Stimulated activated naive B cell treated with anti-CD40 and anti-IgM and Interleukin-4, amounts not matched to agents 10 μg/mL and 1 μg/mL and 100 μg/mL, for 72 hours (primary cell): ENCODE data around the gene TRPM6.
"Not testable (repeated sequence)": the region's sequence is repeated elsewhere in the genome, so short reads cannot be mapped to it uniquely, and the experiment has no call there.

Experiments
- ATAC-seq, 2 donors: fragments of 150-1000 bp; cut with Tn5 transposase; replicated peaks; 2 replicates each; pipeline ENCODE4 v1.10.0; 2021; ENCODE audit warnings: moderate library complexity in 1 of 2
- DNase-seq: peaks from one replicate; pipeline ENCODE4 v3.0.0; 2021
- H3K27ac Mint-ChIP-seq: one replicate; pipeline ENCODE4 v1.8.0; 2022; ENCODE audit warnings: mild to moderate bottlenecking, mixed read lengths
- H3K27me3 Mint-ChIP-seq, 2 donors: one replicate each; pipeline ENCODE4 v1.8.0; 2022; ENCODE audit warnings: mixed read lengths in 2 of 2
- H3K36me3 Mint-ChIP-seq, 2 donors: one replicate each; pipeline ENCODE4 v1.8.0; 2022; ENCODE audit warnings: mixed read lengths in 2 of 2, mild to moderate bottlenecking in 1 of 2
- H3K4me1 Mint-ChIP-seq, 2 donors: one replicate each; pipeline ENCODE4 v1.8.0; 2022; ENCODE audit warnings: mixed read lengths in 2 of 2, mild to moderate bottlenecking in 1 of 2
- H3K4me3 Mint-ChIP-seq, 2 donors: one replicate each; pipeline ENCODE4 v1.8.0; 2022; ENCODE audit warnings: mild to moderate bottlenecking in 2 of 2, mixed read lengths in 2 of 2, moderate library complexity in 1 of 2
- H3K9me3 Mint-ChIP-seq, 2 donors: one replicate each; pipeline ENCODE4 v1.8.0; 2022; ENCODE audit warnings: mixed read lengths in 2 of 2, mild to moderate bottlenecking in 1 of 2

The TRPM6 gene

GRCh38 chr9:74874220-74874619 lies 13.5 kb downstream of the TRPM6 start:
- H3K36me3 Mint-ChIP-seq = peaks cover 5 to 8% of the 10 kb centered on the region in 2 donors
- no peaks in the 10 kb centered on the region for H3K4me1 Mint-ChIP-seq
- peaks cover 20% of the 10 kb centered on the region in 2 donors for H3K27me3 Mint-ChIP-seq
- no peak overlapping the region for H3K27ac Mint-ChIP-seq
- H3K9me3 Mint-ChIP-seq = peaks cover 7 to 10% of the 10 kb centered on the region in 2 donors
- ATAC-seq = no peak
- H3K4me3 Mint-ChIP-seq = no peak overlapping the region
- no peak for DNase-seq

GRCh38 chr9:74872619-74873233 lies 15.0 kb downstream of the TRPM6 start:
- no peaks in the 10 kb centered on the region for H3K36me3 Mint-ChIP-seq
- no peak for ATAC-seq

GRCh38 chr9:74867483-74867882 lies 20.2 kb downstream of the TRPM6 start:
- ATAC-seq (no peak), DNase-seq (no peak)
- H3K4me3 Mint-ChIP-seq = no peak overlapping the region
- H3K27me3 Mint-ChIP-seq = peaks cover 7 to 10% of the 10 kb centered on the region in 2 donors
- H3K9me3 Mint-ChIP-seq = no peaks in the 10 kb centered on the region
- no peak overlapping the region for H3K27ac Mint-ChIP-seq
- H3K36me3 Mint-ChIP-seq = no peaks in the 10 kb centered on the region
- peaks cover 13 to 38% of the 10 kb centered on the region in 2 donors for H3K4me1 Mint-ChIP-seq

More at GRCh38 chr9:74872619-74873233, 15.0 kb downstream of the TRPM6 start:
- no peak overlapping the region for H3K4me3 Mint-ChIP-seq
- peaks cover 18% of the 10 kb centered on the region in 2 donors for H3K27me3 Mint-ChIP-seq
- DNase-seq = no peak
- H3K4me1 Mint-ChIP-seq = no peaks in the 10 kb centered on the region
- H3K27ac Mint-ChIP-seq = no peak overlapping the region
- H3K9me3 Mint-ChIP-seq = peaks cover 0 to under 1% of the 10 kb centered on the region in 2 donors

GRCh38 chr9:74865177-74865576 lies 22.5 kb downstream of the TRPM6 start:
- no peaks in the 10 kb centered on the region for H3K36me3 Mint-ChIP-seq
- H3K4me3 Mint-ChIP-seq = no peak overlapping the region
- no peak overlapping the region for H3K27ac Mint-ChIP-seq
- ATAC-seq = peak; percentile 93 to 97
- H3K27me3 Mint-ChIP-seq = peaks cover 5 to 6% of the 10 kb centered on the region in 2 donors
- no peaks in the 10 kb centered on the region for H3K9me3 Mint-ChIP-seq
- DNase-seq = peak; percentile 16
- peaks cover 15 to 38% of the 10 kb centered on the region in 2 donors for H3K4me1 Mint-ChIP-seq

GRCh38 chr9:74861773-74862474 lies 25.8 kb downstream of the TRPM6 start:
- H3K36me3 Mint-ChIP-seq = no peaks in the 10 kb centered on the region
- H3K4me1 Mint-ChIP-seq = peaks cover 17 to 31% of the 10 kb centered on the region in 2 donors

DNA sequence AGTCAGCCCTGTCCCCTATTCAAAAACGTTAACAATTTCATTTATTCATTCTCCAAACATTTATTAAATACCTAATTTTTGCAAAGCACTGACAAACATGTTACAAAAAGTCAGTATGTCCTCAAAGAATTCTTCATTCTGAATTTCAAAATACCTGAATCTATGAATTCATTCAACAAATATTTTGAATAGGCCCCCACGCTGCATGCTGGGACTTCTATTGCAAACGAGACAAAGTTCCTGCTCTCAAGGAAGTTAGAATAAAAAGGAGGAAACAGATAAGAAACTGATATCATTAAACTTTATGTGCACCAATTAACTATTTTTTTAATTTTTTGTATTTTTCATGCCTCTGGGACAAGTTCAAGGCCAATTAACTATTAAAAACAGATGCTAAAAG lies 26.6 kb downstream of the TRPM6 start:
- Mint-ChIP-seq H3K27ac (no peak overlapping the region), H3K9me3 (no peaks in the 10 kb centered on the region), H3K36me3 (no peaks in the 10 kb centered on the region), H3K4me1 (peaks cover 17 to 25% of the 10 kb centered on the region in 2 donors), H3K4me3 (no peak overlapping the region), H3K27me3 (peaks cover 5 to 7% of the 10 kb centered on the region in 2 donors)
- no peak for ATAC-seq
- no peak for DNase-seq

More at GRCh38 chr9:74861773-74862474, 25.8 kb downstream of the TRPM6 start:
- H3K9me3 Mint-ChIP-seq = no peaks in the 10 kb centered on the region
- no peak overlapping the region for H3K4me3 Mint-ChIP-seq
- H3K27ac Mint-ChIP-seq = no peak overlapping the region
- H3K27me3 Mint-ChIP-seq = peaks cover 5 to 6% of the 10 kb centered on the region in 2 donors
- ATAC-seq = no peak
- no peak for DNase-seq

DNA sequence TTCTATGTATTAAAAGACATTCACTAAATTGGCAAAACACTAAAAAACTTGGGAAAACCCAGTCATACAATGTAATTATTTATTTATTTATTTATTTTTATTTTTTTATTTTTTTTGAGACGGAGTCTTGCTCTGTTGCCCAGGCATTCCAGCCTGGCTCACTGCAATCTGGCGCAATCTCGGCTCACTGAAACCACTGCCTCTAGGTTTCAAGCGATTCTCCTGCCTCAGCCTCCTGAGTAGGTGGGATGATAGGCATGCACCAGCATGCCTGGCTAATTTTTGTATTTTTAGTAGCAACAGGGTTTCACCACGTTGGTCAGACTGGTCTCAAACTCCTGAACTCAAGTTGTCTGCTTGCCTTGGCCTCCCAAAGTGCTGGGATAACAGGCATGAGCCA lies 27.5 kb downstream of the TRPM6 start:
- H3K27ac Mint-ChIP-seq, H3K27me3 Mint-ChIP-seq, H3K36me3 Mint-ChIP-seq, DNase-seq, ATAC-seq, H3K9me3 Mint-ChIP-seq, H3K4me3 Mint-ChIP-seq: not testable (repeated sequence)
- peaks cover 15 to 17% of the 10 kb centered on the region in 2 donors for H3K4me1 Mint-ChIP-seq

- H3K4me1 Mint-ChIP-seq = peaks cover 12% of the 10 kb centered on the region in 2 donors
- H3K27ac Mint-ChIP-seq = no peak overlapping the region
- H3K4me3 Mint-ChIP-seq = no peak overlapping the region
- H3K27me3 Mint-ChIP-seq = peaks cover 5 to 7% of the 10 kb centered on the region in 2 donors
- DNase-seq = no peak
- no peak for ATAC-seq
- no peaks in the 10 kb centered on the region for H3K36me3 Mint-ChIP-seq
- no peaks in the 10 kb centered on the region for H3K9me3 Mint-ChIP-seq
Observed at GRCh38 chr9:74859786-74860185, 27.9 kb downstream of the TRPM6 start.

GRCh38 chr9:74858751-74859414 lies 28.8 kb downstream of the TRPM6 start:
- no peak overlapping the region for H3K27ac Mint-ChIP-seq
- no peaks in the 10 kb centered on the region for H3K9me3 Mint-ChIP-seq
- H3K36me3 Mint-ChIP-seq = no peaks in the 10 kb centered on the region
- DNase-seq (no peak), ATAC-seq (no peak)
- H3K4me1 Mint-ChIP-seq = peaks cover 3 to 8% of the 10 kb centered on the region in 2 donors
- peaks cover 5 to 7% of the 10 kb centered on the region in 2 donors for H3K27me3 Mint-ChIP-seq
- H3K4me3 Mint-ChIP-seq = no peak overlapping the region

DNA sequence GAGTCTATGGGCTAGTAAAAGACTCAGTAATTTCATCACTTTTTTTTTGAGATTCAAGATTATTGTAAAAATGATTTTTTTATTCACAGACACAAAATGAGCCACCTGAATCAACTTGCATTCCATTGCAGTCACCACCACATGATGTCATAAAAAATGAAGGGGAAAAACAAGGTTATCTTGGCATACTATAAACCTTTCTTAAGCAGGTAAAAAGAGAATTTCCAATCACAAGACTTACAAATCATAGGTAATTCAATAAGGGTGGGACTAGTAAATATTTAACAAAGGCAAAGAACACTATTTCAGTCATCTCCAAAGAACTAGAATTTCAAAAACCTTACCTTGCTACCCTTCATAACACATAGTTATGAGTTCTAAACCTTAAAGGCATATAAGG lies 30.7 kb downstream of the TRPM6 start:
- Mint-ChIP-seq H3K4me1 (peaks cover 0 to 7% of the 10 kb centered on the region in 2 donors), H3K9me3 (no peaks in the 10 kb centered on the region), H3K4me3 (no peak overlapping the region), H3K27me3 (peaks cover 5 to 7% of the 10 kb centered on the region in 2 donors), H3K27ac (no peak overlapping the region), H3K36me3 (no peaks in the 10 kb centered on the region)
- ATAC-seq = no peak
- DNase-seq = no peak

DNA sequence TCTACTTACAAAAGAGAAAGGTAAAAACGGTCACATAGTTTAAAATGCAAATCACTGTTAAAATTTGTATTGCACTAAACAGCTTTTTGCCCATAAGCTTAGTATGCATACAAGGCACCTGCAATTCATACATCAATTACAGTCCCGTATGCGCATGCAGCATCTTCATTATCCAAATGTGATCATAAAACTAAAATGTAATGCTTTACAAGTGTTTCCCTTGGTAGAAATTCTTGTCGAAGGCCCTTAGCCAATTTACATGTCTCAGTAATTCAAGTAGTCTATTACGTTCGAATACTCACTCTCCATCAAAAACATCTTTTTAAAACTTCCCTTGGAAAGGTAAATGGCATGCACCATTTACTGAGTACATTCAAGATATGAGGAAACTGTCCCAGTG lies 32.6 kb downstream of the TRPM6 start:
- no peak overlapping the region for H3K27ac Mint-ChIP-seq
- no peak overlapping the region for H3K4me3 Mint-ChIP-seq
- peaks cover 0 to 5% of the 10 kb centered on the region in 2 donors for H3K4me1 Mint-ChIP-seq
- no peak for ATAC-seq
- H3K36me3 Mint-ChIP-seq = no peaks in the 10 kb centered on the region
- H3K27me3 Mint-ChIP-seq = peaks cover 5 to 7% of the 10 kb centered on the region in 2 donors
- no peak for DNase-seq
- no peaks in the 10 kb centered on the region for H3K9me3 Mint-ChIP-seq

GRCh38 chr9:74853024-74853423 lies 34.7 kb downstream of the TRPM6 start:
- not testable (repeated sequence) for H3K36me3 Mint-ChIP-seq, H3K27ac Mint-ChIP-seq, H3K9me3 Mint-ChIP-seq, ATAC-seq, DNase-seq, H3K4me1 Mint-ChIP-seq, H3K4me3 Mint-ChIP-seq, H3K27me3 Mint-ChIP-seq

DNA sequence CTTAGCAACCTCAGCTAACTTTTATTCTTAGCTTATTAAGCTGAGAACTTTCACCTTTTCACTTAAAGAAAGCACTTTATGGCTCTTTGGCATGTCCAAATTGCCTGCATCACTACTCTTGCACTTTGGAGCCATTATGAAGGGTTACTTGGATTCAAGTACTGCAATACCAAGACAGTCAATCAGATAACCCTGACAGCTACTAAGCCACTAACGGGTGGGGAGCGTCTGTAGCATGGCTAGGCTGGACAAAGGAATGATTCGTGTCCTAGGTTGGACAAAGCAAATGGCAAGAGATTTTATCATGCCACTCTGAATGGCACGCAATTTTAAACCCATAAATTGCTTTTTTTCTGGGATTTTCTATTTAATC lies 39.6 kb downstream of the TRPM6 start:
- Mint-ChIP-seq H3K9me3 (peaks cover 0 to 1% of the 10 kb centered on the region in 2 donors), H3K27me3 (peaks cover 9 to 10% of the 10 kb centered on the region in 2 donors), H3K27ac (no peak overlapping the region), H3K4me1 (no peaks in the 10 kb centered on the region), H3K4me3 (no peak overlapping the region), H3K36me3 (no peaks in the 10 kb centered on the region)
- ATAC-seq (no peak), DNase-seq (no peak)

- Mint-ChIP-seq H3K27me3 (peaks cover 10 to 13% of the 10 kb centered on the region in 2 donors), H3K4me1 (no peaks in the 10 kb centered on the region), H3K27ac (no peak overlapping the region), H3K4me3 (no peak overlapping the region), H3K36me3 (no peaks in the 10 kb centered on the region), H3K9me3 (peaks cover 0 to 4% of the 10 kb centered on the region in 2 donors)
- DNase-seq = no peak
- ATAC-seq = no peak
Observed at GRCh38 chr9:74847478-74848152, 40.1 kb downstream of the TRPM6 start.
